ENCODE data around the gene MYH10.

Gene MYH10

DNA sequence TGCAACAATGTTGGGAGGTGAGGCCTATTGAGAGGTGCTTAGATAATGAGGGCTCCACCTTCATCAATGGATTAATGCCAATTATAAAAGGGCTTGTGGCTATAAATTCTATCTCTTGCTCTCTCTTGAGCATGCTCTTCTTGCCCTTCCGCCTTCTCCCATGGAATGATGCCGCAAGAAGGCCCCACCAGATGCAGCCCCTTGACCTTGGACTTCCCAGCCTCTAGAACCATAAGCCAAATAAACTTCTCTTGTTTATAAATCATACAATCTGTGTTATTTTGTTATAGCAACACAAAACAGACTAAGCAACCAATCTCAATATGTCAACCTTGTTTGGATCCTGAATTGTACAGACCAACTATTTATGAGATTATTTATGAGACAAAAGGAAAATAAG is 20.0 kb downstream of the MYH10 start:
- DNase-seq (ENCODE audit: low spot score) (no peak), FAIRE-seq (no peak)

- no peak for DNase-seq (ENCODE audit: low spot score)
- no peak for FAIRE-seq
Measured at GRCh38 chr17:8609910-8610309, 20.6 kb downstream of the MYH10 start.

- DNase-seq (ENCODE audit: low spot score), result no peak
- FAIRE-seq, result no peak
Measured at GRCh38 chr17:8608001-8608400, 22.5 kb downstream of the MYH10 start.

- DNase-seq (ENCODE audit: low spot score) (no peak), FAIRE-seq (no peak)
Measured at GRCh38 chr17:8606401-8606800, 24.1 kb downstream of the MYH10 start.

DNA sequence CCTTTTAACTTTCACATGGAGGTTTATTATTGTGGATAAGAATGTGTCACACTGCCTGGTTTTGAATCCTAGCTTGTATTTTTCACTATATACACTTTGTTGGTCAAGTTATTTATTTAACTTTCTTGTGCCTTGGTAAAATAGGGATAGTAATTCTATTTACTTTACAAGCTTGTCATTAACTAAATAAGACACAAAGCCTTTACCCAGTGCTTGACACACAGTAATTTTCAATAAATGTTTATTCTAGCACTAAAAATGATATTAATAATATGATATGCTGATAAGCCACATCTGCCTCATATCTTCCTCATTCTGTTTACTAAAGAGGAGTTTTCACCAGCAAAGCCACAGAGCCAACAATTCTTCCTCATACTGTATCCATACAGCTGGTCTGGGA is 27.8 kb downstream of the MYH10 start:
- FAIRE-seq (no peak), DNase-seq (ENCODE audit: low spot score) (no peak)

- no peak for FAIRE-seq
Measured at GRCh38 chr17:8599351-8600011, 31.0 kb downstream of the MYH10 start.

DNA sequence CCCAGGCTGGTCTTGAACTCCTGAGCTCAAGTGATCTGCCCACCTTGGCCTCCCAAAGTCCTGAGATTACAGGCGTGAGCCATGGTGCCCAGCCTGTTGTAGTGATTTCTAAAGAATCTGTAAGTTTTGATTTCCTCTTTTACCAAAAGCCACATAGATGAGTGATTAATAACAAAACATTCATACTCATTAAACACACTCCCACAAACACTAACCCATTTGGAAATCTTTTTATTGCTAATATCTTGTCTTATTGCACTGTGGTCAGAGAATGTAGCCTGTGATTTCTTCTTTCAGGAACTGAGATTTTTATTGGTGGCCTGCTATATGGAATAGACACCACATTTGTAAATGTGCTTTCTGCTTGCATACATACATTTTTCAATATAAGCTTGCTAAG is 31.6 kb downstream of the MYH10 start:
- DNase-seq (ENCODE audit: low spot score), result no peak
- no peak for FAIRE-seq

More at GRCh38 chr17:8599351-8600011, 31.0 kb downstream of the MYH10 start:
- DNase-seq (ENCODE audit: low spot score), result no peak

- FAIRE-seq (no peak), DNase-seq (ENCODE audit: low spot score) (no peak)
Measured at GRCh38 chr17:8593830-8594229, 36.7 kb downstream of the MYH10 start.

DNA sequence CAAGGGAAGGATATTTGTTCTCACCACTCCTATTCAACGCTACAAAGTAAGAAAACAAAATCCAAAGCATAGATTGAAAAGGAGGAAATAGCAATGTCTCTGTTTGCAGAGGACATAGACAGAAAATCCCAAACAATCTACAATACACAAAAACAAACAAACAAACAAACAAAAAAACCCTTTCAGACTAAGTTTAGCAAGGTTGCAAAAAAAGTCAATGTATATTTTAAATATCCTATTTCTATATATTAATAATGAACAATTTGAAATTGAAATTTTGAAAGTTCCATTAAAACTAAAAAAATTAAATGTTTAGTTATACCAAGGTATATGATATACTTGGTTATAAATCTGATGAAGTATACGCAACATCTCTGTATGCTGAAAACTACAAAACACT is 37.2 kb downstream of the MYH10 start:
- FAIRE-seq (no peak), DNase-seq (ENCODE audit: low spot score) (no peak)

GRCh38 chr17:8588877-8589554 is 41.5 kb downstream of the MYH10 start:
- FAIRE-seq, result no peak
- DNase-seq (ENCODE audit: low spot score), result no peak

DNA sequence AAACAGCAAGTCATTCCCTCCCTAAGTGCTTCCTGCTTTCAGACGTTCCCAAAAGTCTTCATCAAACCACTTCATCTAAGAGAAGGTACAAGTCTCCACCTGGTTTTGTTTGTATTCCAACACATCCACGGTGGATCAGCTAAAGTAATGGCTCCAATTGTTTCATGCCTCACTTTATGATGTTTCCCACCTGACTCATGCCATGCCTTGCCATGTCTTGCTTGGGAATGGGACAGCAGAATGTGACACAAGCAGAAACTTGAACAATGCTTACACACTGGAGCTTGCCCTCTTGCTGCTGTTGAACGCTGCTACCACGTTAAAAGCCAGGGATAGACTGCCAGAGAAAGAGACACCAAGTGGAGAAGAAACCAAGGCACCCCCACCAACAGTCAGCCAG is 43.8 kb downstream of the MYH10 start:
- DNase-seq (ENCODE audit: low spot score) (no peak), FAIRE-seq (no peak)

DNA sequence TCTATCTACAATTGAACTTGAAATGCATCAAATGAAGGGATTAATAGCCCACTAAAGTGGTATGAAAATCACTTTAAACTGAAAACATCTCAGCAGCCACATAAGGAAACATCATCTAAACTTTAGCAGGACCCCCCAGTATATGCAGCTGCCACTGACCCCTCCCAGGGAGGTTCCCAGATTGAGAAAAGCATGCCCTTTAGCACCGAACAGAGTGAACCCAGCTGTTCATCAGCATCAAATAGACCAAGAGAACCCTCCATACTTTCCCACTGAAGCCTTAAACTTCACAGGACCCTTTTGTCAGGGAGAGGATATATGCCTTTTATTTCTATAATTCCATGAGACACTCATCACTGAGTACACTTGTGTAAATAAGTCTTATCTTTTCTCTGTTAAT is 44.6 kb downstream of the MYH10 start:
- DNase-seq (ENCODE audit: low spot score), result no peak
- no peak for FAIRE-seq

DNA sequence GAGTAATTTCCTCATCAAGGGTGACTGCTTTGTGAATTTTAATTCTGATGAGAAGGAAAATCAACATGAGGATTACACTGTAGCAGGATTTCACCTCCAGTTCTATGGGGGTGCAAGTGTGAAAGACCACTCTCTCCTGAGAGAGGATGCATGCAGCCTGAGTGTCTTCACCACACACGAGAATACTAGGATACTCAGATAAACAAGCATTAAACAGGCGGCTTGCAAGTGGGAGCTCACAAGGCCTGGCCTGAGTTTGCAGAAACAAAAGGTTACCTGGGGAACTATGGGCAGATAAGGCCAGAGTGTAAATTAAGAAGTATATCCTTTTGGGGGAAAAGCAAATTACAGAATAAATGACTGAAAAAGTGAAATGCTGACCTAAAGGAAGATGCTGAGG is 46.6 kb downstream of the MYH10 start:
- no peak for DNase-seq (ENCODE audit: low spot score)
- FAIRE-seq, result no peak

GRCh38 chr17:8580952-8581658 is 49.4 kb downstream of the MYH10 start:
- DNase-seq (ENCODE audit: low spot score) (no peak), FAIRE-seq (no peak)

DNA sequence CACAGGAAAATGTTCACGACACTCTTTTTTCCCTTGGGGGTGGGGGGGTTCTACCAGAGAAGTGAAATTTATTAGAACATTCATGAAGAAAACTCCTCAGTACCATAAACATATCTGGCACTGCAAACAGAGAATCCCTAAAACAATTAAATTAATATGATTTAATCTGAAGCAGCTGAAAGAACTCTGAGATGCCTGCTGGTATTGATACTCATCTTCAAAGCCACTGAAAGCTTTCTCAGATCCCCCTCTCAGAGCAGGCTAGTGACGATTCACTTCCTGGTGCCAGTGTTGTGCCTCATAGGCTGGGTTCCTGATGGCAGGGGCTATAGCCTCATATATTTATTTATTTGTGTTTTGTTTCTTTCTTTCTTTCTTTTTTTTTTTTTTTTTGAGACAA is 52.7 kb downstream of the MYH10 start:
- DNase-seq (ENCODE audit: low spot score) (no peak), FAIRE-seq (no peak)

DNA sequence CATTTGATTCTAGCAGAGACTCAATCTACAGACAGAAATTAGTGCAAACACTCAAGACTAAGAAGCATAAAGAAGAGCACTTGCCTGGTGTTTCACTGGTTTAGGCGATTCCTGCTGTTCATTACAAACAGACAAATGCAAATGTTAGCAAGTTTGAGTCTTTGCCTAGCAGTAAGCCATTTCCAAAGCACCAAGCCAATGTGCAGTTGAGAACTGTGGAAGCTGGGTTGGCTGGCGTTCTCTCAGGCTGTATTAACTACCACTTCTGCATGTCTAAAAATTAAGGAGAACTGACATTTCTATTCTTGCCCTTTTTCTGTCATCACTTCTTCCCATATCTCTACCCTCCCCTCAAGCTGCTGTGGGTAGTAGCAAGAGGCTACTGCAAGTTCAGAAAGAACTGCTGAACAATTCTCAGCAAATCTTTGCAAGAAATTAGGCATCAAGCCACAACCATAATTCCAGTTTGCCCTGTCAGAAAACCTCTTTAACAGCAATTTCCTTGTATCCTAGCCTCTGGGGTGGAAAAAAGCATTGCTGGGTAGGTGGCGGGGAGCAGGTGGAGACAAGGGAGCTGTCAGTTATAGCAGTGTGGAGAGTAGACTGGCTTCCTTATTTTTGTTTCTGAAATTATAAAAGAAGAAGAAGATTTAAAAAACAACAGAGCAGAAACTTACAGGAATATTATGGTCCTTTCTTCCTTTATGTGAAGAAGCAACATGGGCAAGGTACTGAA is 53.8 kb downstream of the MYH10 start:
- no peak for FAIRE-seq
- no peak for DNase-seq (ENCODE audit: low spot score)

GRCh38 chr17:8574687-8575086 is 55.8 kb downstream of the MYH10 start:
- DNase-seq (ENCODE audit: low spot score) (no peak), FAIRE-seq (no peak)

- DNase-seq (ENCODE audit: low spot score), result no peak
- no peak for FAIRE-seq
Measured at GRCh38 chr17:8572764-8573163, 57.8 kb downstream of the MYH10 start.

DNA sequence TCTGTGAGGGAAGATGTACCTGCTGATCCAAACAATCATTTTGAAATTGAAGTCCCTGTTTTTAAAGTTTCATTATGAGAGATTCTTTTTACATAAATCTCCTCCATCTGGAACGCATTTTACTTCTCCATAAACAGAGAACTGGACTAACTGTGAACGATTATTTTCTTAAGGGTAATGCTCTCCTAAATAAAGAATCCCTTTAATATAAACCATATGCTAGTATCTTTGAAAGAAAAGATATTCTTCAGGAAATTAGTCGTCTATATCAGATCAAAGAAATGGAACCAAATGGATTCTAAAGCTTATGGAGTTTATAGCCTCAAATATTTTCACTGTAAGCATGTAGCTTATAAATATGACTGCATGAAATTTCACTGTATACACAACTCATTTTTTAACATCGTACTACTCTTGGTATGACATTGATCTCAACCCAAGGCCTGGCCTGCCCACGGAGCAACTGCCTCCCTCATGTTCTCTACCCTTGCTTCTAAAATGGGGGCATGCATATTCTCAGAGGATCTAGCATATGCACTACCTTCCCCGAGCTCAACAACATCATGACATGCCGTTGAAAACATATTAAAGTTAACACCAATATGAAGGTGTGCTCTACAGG is 66.4 kb downstream of the MYH10 start:
- FAIRE-seq, result no peak
- DNase-seq (ENCODE audit: low spot score), result no peak

- DNase-seq (ENCODE audit: low spot score) (no peak), FAIRE-seq (no peak)
Measured at GRCh38 chr17:8563024-8563776, 67.3 kb downstream of the MYH10 start.

- DNase-seq (ENCODE audit: low spot score) (no peak), FAIRE-seq (no peak)
Measured at GRCh38 chr17:8558144-8558543, 72.4 kb downstream of the MYH10 start.

Measured in urothelium cell line (cell line).